ENCODE results near the gene SDR9C7.
"Not testable (repeated sequence)": the region's sequence is repeated elsewhere in the genome, so short reads cannot be mapped to it uniquely, and the experiment has no call there.

Gene SDR9C7

GRCh38 chr12:56927281-56927680 lies 6.9 kb downstream of the SDR9C7 start:
- Histone ChIP-seq H3K4me3 (ENCODE audit: low read length) (no peak overlapping the region), H3K4me1 (ENCODE audit: control insufficient read depth, insufficient read depth, low read length) (no peaks in the 10 kb centered on the region), H3K9ac (ENCODE audit: low read length) (no peak overlapping the region), H3K27me3 (ENCODE audit: control insufficient read depth, insufficient read depth, low read length) (no peaks in the 10 kb centered on the region), H3K27ac (ENCODE audit: low read depth, low read length) (no peak overlapping the region), H3K36me3 (ENCODE audit: control insufficient read depth, insufficient read depth, low read length) (no peaks in the 10 kb centered on the region)

DNA sequence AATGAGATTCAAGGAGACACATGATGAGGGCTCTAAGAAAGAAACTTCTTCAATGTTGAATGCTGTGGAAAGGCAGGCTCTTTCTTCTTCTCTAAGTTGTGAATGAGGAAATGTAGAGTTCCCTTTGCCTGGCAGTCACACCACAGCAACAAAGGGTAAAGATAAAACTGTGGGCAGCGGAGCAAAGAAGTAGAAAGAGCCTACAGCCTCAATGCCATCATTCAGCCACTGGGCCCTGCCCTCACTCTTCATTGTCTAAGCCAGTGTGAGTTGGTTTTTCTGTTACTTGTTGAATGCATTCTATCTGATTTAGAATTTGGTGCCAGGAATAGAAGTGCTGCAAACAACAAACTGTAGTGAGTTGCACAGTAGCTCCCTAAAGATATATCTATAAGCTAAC lies 12.2 kb downstream of the SDR9C7 start:
- no peak overlapping the region for H3K9ac ChIP-seq (ENCODE audit: low read length)
- no peaks in the 10 kb centered on the region for H3K4me1 ChIP-seq (ENCODE audit: control insufficient read depth, insufficient read depth, low read length)
- H3K4me3 ChIP-seq (ENCODE audit: low read length): no peak overlapping the region
- H3K27me3 ChIP-seq (ENCODE audit: control insufficient read depth, insufficient read depth, low read length): no peaks in the 10 kb centered on the region
- no peak overlapping the region for H3K27ac ChIP-seq (ENCODE audit: low read depth, low read length)
- H3K36me3 ChIP-seq (ENCODE audit: control insufficient read depth, insufficient read depth, low read length): no peaks in the 10 kb centered on the region

- Histone ChIP-seq H3K4me3 (ENCODE audit: low read length) (no peak overlapping the region), H3K36me3 (ENCODE audit: control insufficient read depth, insufficient read depth, low read length) (no peaks in the 10 kb centered on the region), H3K4me1 (ENCODE audit: control insufficient read depth, insufficient read depth, low read length) (no peaks in the 10 kb centered on the region), H3K27me3 (ENCODE audit: control insufficient read depth, insufficient read depth, low read length) (no peaks in the 10 kb centered on the region), H3K27ac (ENCODE audit: low read depth, low read length) (no peak overlapping the region), H3K9ac (ENCODE audit: low read length) (no peak overlapping the region)
Observed at GRCh38 chr12:56921346-56921745, 12.9 kb downstream of the SDR9C7 start.

GRCh38 chr12:56918139-56918538 lies 16.1 kb downstream of the SDR9C7 start:
- not testable (repeated sequence) for H3K4me1 ChIP-seq (ENCODE audit: control insufficient read depth, insufficient read depth, low read length); H3K36me3 ChIP-seq (ENCODE audit: control insufficient read depth, insufficient read depth, low read length); H3K27me3 ChIP-seq (ENCODE audit: control insufficient read depth, insufficient read depth, low read length); H3K9ac ChIP-seq (ENCODE audit: low read length); H3K4me3 ChIP-seq (ENCODE audit: low read length); H3K27ac ChIP-seq (ENCODE audit: low read depth, low read length)

DNA sequence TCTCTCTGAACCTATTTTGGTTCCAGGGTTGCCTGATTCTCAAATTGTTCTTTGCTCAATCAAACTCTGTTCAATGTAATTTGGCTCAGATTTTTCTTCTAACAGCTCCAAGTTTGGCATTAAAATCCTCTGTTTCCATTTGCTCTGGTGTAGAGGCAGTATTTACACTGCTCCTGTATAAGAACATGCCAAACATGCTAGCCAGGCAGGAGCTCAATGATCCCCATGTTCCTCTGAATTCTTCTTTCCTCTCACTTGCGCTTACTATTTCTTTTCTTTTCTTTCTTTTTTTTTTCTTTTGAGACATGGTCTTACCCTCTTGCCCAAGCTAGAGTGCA lies 17.2 kb downstream of the SDR9C7 start:
- Histone ChIP-seq H3K27ac (ENCODE audit: low read depth, low read length) (no peak overlapping the region), H3K4me3 (ENCODE audit: low read length) (no peak overlapping the region), H3K36me3 (ENCODE audit: control insufficient read depth, insufficient read depth, low read length) (no peaks in the 10 kb centered on the region), H3K9ac (ENCODE audit: low read length) (no peak overlapping the region), H3K27me3 (ENCODE audit: control insufficient read depth, insufficient read depth, low read length) (no peaks in the 10 kb centered on the region), H3K4me1 (ENCODE audit: control insufficient read depth, insufficient read depth, low read length) (no peaks in the 10 kb centered on the region)

- Histone ChIP-seq H3K4me1 (ENCODE audit: control insufficient read depth, insufficient read depth, low read length) (no peaks in the 10 kb centered on the region), H3K27me3 (ENCODE audit: control insufficient read depth, insufficient read depth, low read length) (no peaks in the 10 kb centered on the region), H3K9ac (ENCODE audit: low read length) (no peak overlapping the region), H3K4me3 (ENCODE audit: low read length) (no peak overlapping the region), H3K27ac (ENCODE audit: low read depth, low read length) (no peak overlapping the region), H3K36me3 (ENCODE audit: control insufficient read depth, insufficient read depth, low read length) (no peaks in the 10 kb centered on the region)
Observed at GRCh38 chr12:56916296-56916995, 17.8 kb downstream of the SDR9C7 start.

DNA sequence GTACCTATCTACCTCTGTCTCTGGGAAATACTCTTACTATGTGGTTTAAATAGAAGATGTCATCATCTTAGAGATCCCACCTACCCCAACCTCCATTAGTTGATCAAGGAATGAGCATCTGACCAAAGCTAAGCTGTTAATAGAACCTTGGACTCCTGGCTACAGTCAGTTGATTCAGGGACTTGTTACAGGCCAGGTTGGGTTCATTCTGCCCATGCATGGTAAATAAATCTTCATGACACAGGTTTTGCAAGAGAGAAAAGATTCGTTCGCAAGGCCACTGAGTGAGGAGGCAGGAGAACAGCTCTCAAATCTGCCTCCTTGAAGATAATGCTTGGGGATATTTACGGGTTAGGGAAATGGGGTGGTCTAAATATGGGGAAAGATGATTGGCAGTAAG lies 19.5 kb downstream of the SDR9C7 start:
- Histone ChIP-seq H3K9ac (ENCODE audit: low read length) (no peak overlapping the region), H3K27ac (ENCODE audit: low read depth, low read length) (no peak overlapping the region), H3K27me3 (ENCODE audit: control insufficient read depth, insufficient read depth, low read length) (no peaks in the 10 kb centered on the region), H3K4me1 (ENCODE audit: control insufficient read depth, insufficient read depth, low read length) (no peaks in the 10 kb centered on the region), H3K4me3 (ENCODE audit: low read length) (no peak overlapping the region), H3K36me3 (ENCODE audit: control insufficient read depth, insufficient read depth, low read length) (no peaks in the 10 kb centered on the region)

DNA sequence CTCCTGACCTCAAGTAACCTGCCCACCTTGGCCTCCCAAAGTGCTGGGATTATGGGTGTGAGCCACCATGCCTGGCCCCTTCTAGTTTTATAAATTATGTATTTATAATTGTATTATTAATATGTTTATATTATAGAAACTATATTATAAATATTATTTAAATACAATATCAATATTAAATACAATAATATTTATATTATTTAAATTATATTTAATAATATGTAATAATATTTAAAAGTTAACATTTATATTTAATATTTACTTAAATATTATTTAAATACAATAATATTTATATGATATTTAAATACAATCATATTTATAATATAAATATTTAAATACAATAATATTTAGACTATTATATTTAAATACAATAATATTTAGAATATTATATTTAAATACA lies 20.0 kb downstream of the SDR9C7 start:
- no peak overlapping the region for H3K4me3 ChIP-seq (ENCODE audit: low read length)
- no peak overlapping the region for H3K9ac ChIP-seq (ENCODE audit: low read length)
- no peaks in the 10 kb centered on the region for H3K27me3 ChIP-seq (ENCODE audit: control insufficient read depth, insufficient read depth, low read length)
- H3K36me3 ChIP-seq (ENCODE audit: control insufficient read depth, insufficient read depth, low read length): no peaks in the 10 kb centered on the region
- no peak overlapping the region for H3K27ac ChIP-seq (ENCODE audit: low read depth, low read length)
- H3K4me1 ChIP-seq (ENCODE audit: control insufficient read depth, insufficient read depth, low read length): no peaks in the 10 kb centered on the region

GRCh38 chr12:56909403-56909802 lies 24.8 kb downstream of the SDR9C7 start:
- not testable (repeated sequence) for H3K36me3 ChIP-seq (ENCODE audit: control insufficient read depth, insufficient read depth, low read length); H3K27ac ChIP-seq (ENCODE audit: low read depth, low read length); H3K9ac ChIP-seq (ENCODE audit: low read length); H3K4me1 ChIP-seq (ENCODE audit: control insufficient read depth, insufficient read depth, low read length); H3K4me3 ChIP-seq (ENCODE audit: low read length); H3K27me3 ChIP-seq (ENCODE audit: control insufficient read depth, insufficient read depth, low read length)

DNA sequence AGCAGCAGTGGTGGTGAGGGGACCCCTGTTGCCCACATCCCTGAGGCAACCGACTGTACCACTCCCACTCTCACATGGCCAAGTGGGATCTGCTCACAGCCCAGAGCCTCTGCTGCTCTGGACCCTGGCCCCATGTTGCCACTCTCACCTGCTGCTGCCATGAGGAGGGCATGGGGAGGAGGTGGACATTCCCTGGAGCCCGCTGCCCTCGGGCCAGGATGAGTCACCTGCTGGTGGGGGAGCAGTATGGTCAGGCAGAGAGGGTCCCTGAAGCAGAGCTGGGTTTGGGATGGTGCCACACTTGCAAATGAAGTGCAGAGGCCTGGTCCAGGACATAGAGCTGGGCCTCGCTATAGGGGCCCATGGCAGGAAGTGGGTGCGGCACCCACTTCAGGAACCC lies 26.1 kb downstream of the SDR9C7 start:
- H3K36me3 ChIP-seq (ENCODE audit: control insufficient read depth, insufficient read depth, low read length): no peaks in the 10 kb centered on the region
- no peak overlapping the region for H3K27ac ChIP-seq (ENCODE audit: low read depth, low read length)
- H3K9ac ChIP-seq (ENCODE audit: low read length): no peak overlapping the region
- no peaks in the 10 kb centered on the region for H3K27me3 ChIP-seq (ENCODE audit: control insufficient read depth, insufficient read depth, low read length)
- no peaks in the 10 kb centered on the region for H3K4me1 ChIP-seq (ENCODE audit: control insufficient read depth, insufficient read depth, low read length)
- H3K4me3 ChIP-seq (ENCODE audit: low read length): no peak overlapping the region

GRCh38 chr12:56905852-56906251 lies 28.4 kb downstream of the SDR9C7 start:
- no peaks in the 10 kb centered on the region for H3K36me3 ChIP-seq (ENCODE audit: control insufficient read depth, insufficient read depth, low read length)
- no peaks in the 10 kb centered on the region for H3K4me1 ChIP-seq (ENCODE audit: control insufficient read depth, insufficient read depth, low read length)
- H3K9ac ChIP-seq (ENCODE audit: low read length): no peak overlapping the region
- H3K4me3 ChIP-seq (ENCODE audit: low read length): no peak overlapping the region
- H3K27me3 ChIP-seq (ENCODE audit: control insufficient read depth, insufficient read depth, low read length): no peaks in the 10 kb centered on the region
- H3K27ac ChIP-seq (ENCODE audit: low read depth, low read length): no peak overlapping the region

- no peak overlapping the region for H3K27ac ChIP-seq (ENCODE audit: low read depth, low read length)
Observed at GRCh38 chr12:56903374-56903773, 30.8 kb downstream of the SDR9C7 start.

GRCh38 chr12:56901313-56901712 lies 32.9 kb downstream of the SDR9C7 start:
- not testable (repeated sequence) for H3K27ac ChIP-seq (ENCODE audit: low read depth, low read length); H3K4me1 ChIP-seq (ENCODE audit: control insufficient read depth, insufficient read depth, low read length); H3K27me3 ChIP-seq (ENCODE audit: control insufficient read depth, insufficient read depth, low read length); H3K36me3 ChIP-seq (ENCODE audit: control insufficient read depth, insufficient read depth, low read length); H3K9ac ChIP-seq (ENCODE audit: low read length); H3K4me3 ChIP-seq (ENCODE audit: low read length)

More at GRCh38 chr12:56903374-56903773, 30.8 kb downstream of the SDR9C7 start:
- Histone ChIP-seq H3K4me1 (ENCODE audit: control insufficient read depth, insufficient read depth, low read length) (no peaks in the 10 kb centered on the region), H3K4me3 (ENCODE audit: low read length) (no peak overlapping the region), H3K9ac (ENCODE audit: low read length) (no peak overlapping the region), H3K36me3 (ENCODE audit: control insufficient read depth, insufficient read depth, low read length) (no peaks in the 10 kb centered on the region), H3K27me3 (ENCODE audit: control insufficient read depth, insufficient read depth, low read length) (no peaks in the 10 kb centered on the region)

Data from rectal smooth muscle tissue (tissue), 1 donor.